Cardiac ventricle fibroblast (primary cell): Measurements from ENCODE around the gene ARG2. TPM values are rescaled to one million over a fixed set of nuclear protein-coding genes. Genes with fewer than 3 reads are reported as not detected.

Experiments used
- total RNA-seq: library from RNA; depleted of rRNA; stranded (reverse); fragments of >200 nt; gene quantifications from 2 replicates; pipeline ENCODE4 v1.2.3, GENCODE V29; 2015

The ARG2 gene
- 2.0 and 5.9 TPM in 2 replicates for total RNA-seq

DNA sequence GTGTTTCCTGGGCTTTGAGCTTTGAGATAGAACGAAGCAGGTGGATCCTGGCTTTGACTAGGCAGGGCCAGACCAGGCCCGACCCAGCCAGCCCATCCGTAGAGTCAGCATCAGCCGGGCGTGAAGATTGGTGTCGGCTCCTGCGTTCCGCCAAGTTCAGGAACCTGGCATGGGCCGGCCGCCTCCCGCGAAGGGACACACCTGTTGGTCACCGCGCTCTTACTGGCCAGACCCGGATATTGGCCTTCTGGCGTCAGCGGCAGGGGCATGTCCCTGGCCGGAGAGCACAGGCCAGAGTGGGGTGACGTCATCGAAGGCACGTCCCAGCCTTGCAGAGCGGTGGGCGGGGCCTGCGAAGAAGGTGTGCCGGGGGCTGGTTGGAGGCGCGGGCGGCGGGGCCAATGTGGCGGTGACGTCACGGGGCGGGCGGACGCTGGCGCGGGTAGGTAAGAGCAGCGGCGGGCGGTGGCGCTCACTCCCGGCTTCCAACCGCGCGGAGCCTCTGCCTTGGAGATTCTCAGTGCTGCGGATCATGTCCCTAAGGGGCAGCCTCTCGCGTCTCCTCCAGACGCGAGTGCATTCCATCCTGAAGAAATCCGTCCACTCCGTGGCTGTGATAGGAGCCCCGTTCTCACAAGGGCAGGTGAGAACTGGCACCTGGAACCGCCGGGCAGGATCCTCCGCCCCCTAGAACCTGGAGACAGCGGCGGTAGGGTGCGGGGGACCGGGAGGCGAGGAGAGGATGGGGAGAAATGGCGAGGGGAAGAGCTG, at the start of gene ARG2:
ARG2 (plus strand) TSS at position 475 of the 771 bp plus-strand sequence; CDS start at position 533, 58 bp downstream.

DNA sequence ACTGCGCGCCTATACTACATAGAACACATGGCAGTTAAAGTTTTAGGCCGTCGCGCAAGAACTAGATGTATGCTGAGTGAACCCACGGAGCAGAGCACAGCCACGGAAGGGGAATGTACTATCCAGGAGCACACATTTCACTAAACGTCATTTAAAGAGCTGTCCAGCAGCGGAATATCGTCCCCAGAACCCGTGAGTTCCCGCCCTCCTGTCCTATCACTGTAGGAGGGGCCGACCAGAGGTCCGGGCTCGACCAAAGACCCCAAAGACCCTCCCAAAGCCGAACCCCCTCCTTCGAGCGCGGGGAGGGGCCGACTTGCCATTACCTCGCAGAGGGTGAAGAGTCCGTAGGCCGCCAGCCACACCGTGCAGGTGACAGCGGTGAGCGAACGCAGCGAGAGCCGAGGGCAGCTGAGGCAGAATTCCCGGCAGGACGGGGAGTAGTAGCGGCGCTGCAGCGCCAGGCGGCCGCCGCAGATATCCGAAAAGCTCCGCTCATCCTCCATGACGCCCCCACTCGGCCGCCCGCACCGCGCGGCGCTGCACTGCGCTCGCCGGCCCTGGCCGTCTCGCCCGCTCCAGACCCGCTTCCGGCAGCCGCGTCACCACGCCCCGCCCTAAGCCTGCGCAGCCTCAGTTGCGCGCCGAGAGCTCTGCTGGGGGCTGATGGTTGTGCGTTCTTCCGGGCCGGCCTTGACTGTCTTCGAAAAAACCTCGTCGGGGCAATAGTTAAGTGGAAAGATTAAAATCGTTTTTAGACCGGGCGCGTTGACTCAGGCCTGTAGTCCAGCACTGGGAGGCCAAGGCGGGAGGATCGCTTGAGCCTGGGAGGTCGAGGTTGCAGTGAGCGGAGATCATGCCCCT, 19.8 kb upstream of the ARG2 start, which contains the start of gene PIGH:
PIGH (minus strand) TSS at position 571 of the 864 bp plus-strand sequence; CDS start at position 506, 65 bp downstream.

DNA sequence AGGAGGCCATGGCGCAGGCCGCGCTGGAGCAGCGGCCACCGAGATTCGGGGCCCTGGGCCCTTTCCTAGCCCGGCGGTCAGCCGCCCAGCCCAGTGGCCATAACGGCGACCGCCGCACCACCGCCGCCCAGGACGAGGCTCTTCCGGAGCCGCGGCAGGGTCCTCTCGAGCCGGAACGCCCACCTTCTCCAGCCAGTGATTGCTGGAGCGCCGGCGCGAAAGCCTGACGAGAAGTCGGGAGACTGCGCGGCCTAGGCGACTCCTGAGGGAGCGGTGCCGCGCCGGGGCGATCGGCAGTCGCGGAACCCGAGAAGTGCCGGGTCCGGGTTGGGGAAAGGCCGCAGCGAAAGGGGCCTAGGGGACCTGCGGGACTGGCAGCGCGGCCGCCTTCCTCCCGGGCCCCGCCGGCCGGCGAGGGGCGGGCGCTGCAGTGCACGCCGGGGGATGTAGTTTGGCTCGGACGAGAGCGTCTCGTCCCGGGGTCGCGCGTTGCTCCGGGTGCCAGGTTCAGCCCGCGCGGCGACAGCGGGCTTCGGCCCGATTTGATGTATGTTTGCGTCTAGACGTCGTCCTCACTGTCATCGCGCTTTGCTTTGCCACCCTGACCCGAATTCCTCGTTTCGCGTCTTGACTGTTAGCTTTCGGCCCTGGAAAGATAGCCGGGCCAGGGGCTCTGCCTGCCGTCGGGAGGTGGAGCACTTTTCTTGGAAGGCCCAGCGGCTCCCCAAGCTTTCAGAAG, 54.9 kb downstream of the ARG2 start, which contains the start of gene VTI1B:
VTI1B (minus strand) TSS at position 153 of the 739 bp plus-strand sequence; CDS start at position 10, 143 bp downstream.

DNA sequence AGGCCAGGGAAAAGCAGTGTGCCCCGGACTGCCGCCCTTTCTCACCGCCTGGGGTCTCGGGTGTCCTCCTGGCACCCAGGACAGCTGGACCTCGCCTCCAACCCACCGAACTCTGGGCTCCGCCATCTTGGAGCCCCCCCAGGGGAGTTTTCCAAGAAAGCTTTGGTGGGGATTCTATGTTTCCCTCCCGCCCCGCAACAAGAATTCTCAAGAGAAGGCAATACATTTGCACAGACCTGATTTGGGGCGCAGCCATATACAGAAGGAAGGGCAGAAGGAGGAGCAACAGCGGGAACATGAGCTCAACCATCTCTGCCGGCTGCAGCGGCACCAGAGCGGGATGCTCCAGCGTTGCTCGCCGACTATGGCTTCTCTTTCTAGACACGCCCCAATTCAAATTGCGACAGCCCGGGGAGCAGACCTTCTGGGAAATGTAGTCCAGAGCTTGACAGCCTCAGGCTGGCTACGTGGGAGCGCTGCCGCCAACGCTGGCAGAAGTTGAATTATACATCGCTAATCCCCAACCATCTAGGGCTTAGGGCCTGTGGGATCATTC, 75.8 kb downstream of the ARG2 start, which contains the start of gene RDH11:
RDH11 (minus strand) TSS at position 371 of the 556 bp plus-strand sequence; CDS start at position 310, 61 bp downstream.

Other genes with a start within 250 kb of the ARG2 start
- 0.94 TPM in 1 of 2 replicates, not detected in the other for gene PLEK2, start 207.8 kb upstream of the ARG2 start, total RNA-seq
- gene TMEM229B, start 131.2 kb upstream of the ARG2 start, total RNA-seq: 0.69 and 1.9 TPM in 2 replicates
- gene PLEKHH1, start 86.6 kb upstream of the ARG2 start, total RNA-seq: 0.12 and 0.78 TPM in 2 replicates
- gene PIGH, start 19.7 kb upstream of the ARG2 start, total RNA-seq: 12.1 and 20.3 TPM in 2 replicates
- gene VTI1B, start 54.7 kb downstream of the ARG2 start, total RNA-seq: 41.9 and 49.1 TPM in 2 replicates
- gene RDH11, start 75.8 kb downstream of the ARG2 start, total RNA-seq: 43.4 and 45.5 TPM in 2 replicates
- gene RDH12, start 82.0 kb downstream of the ARG2 start, total RNA-seq: not detected in 2 replicates
- 10.7 and 16.2 TPM in 2 replicates for gene ZFYVE26, start 196.7 kb downstream of the ARG2 start, total RNA-seq
- 4.0 and 5.8 TPM in 2 replicates for gene RAD51B, start 199.9 kb downstream of the ARG2 start, total RNA-seq